ENCODE results near the gene CACNA1C.

CACNA1C gene

DNA sequence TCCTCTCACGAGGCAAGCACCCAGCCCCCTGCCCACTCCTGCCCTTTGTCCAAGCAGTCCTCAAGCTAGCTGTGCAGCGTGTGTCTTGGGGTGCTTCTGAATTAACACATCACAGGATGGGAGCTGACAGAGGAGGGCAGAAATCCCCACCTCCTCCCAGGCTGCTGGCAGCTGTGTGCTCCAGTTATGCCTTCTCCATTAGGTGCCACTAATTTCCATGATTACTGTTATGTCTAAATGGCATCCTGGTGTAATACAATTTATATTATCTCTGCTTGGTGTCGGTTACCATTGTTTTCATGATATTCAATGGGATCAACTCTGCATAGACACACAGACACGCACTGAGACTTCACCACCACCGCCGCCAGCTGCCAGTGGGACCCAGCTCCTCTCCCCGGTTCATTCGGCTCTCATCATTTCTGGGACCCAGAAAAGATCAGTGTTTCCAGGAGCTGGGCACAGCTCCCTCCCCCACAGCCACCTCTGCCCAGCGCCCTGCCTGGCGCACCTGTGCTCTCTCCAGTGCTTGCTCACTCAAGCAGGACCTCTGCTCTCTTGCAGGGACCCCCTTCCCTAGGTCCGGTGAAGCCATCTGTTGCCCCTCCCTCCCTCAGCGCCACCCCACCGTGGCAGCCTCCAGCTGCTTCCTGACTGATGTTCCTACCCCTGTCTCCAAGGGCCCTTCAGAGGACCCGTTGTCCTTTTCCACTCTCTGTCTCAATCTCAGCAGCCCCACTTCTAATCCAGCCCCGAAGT, 574.5 kb downstream of the CACNA1C start:
- DNase-seq (ENCODE audit: low read depth), result no peak

DNA sequence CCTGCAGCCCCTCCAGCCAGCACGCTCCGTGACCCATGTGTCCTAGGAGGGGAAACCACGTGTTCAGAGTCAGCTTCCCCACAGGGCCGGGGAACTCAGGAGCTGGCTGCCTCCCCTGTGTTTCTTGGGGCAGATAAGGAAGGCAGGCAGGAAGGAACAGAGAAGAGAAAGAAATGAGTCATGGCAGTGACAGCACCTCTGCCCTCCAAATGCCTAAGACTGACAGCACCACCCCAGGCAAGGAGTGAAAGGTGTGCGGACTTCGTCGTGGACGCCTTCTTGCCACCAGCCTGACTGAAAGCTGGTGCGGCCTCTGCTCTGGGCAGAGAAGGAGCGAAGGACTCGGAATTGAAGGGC, 575.0 kb downstream of the CACNA1C start:
- no peak for DNase-seq (ENCODE audit: low read depth)

DNA sequence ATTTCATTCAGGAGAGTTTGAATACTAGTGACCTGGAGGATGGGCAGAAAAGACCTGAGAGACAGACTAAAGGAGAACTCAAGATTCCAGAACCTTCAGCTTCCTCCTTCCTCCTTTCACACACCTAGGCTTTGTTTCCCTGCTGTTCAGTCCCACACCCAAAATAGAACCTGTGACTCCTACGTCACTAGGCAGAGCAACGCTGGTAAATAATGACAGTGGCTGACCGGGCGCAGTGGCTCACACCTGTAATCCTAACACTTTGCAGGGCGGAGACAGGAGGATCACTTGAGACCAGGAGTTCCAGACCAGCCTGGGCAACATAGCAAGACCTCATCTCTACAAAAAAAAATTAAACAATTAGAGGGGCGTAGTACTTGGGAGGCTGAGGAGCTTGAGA, 575.6 kb downstream of the CACNA1C start:
- DNase-seq (ENCODE audit: low read depth), result no peak

DNA sequence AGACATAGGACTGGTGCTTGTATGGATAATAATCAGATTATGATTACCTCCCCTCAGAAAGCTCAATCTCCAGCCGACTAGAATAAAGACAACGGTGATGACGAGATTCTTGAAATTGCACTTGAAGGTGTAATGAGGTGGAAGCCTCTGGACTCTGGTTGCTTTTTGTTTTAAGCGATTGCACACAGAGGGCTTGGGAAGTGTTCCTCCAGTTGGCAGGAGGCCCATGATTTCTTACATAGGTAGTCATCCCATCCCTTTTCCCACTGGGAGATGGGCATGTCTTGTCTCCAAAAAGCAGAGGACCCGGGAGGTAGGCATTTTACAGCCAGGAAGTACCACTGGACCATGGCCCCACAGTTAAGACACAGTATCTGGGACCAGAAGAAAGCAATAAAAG, 576.3 kb downstream of the CACNA1C start:
- no peak for DNase-seq (ENCODE audit: low read depth)

DNA sequence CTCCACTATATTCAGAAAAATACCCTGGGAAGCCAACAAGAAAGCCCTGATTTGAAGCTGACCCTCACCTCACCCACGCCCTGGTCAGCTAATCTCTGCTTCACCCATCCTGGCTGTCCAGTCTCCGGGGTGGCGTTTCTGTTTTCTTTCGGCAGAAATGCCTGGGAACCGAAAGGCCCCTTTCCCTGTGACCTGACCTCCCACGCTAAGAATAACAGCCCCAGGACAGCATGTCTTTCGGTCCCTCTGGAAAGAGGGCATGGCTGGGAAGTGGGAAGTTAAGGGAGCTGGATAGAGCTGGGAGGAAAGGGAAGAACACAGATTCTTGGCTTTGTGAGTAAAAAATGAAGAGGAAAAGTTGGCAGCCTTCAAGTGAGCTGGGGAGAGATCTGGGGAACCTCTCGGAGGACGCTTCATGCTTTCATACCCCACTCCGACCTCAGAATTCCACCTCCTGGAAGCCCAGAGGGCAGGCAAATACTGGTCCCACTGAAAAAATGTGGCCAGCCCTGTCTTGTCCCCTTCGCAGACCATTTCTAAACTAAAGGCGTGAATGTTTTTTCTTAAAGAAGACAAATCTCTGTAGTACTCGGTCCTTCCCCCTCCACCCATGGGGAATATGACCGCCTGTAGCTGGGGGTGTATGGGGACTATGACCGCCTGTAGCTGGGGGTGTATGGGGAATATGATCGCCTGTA, 579.0 kb downstream of the CACNA1C start:
- DNase-seq (ENCODE audit: low read depth), result no peak

DNA sequence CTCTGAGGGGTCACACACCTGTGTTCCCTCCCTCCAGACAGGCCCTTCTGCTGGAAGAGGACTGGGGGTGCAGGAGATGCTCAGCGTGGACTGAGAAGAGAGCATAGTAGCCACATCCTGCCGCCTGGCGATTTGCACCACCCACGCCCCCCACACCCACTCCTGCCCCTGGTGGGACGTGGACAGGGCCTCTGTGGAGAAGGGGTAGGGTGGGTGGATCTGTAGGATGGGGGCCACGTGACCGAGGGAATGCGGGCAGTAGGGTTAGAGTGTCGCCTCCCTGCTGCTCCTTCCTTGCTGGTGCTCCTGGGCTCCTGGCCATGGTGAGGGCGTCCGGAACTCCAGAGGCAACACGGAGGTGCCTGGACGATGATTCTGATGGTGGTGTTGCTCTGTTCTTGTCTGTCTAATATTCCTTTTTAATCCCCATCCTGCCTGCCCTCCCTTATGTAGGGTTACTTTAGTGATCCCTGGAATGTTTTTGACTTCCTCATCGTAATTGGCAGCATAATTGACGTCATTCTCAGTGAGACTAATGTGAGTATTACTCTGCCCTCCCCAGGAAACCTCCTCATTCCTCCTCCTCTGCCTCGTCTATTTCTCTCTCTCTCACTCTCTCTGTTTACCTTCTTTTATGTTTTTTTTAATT, 580.5 kb downstream of the CACNA1C start:
- no peak for DNase-seq (ENCODE audit: low read depth)

DNA sequence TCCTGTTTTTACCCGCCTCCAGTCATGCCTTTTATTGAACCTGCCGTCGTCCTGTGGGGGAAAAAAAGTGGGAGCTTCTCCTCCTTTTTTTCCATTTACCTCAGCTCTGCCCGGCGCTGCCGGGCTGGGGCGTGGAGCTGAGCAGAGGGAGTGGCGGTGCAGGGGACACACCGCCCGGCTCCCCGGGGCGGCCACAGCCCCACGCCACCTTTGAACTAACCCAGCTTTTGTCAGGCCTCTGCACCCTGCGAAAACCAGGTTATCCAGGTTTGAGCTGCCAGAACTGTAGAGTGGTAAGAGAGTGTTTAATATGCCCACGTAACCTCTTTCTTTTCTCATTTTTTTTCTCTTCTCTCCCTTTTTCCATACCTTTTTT, 581.0 kb downstream of the CACNA1C start:
- no peak for DNase-seq (ENCODE audit: low read depth)

DNA sequence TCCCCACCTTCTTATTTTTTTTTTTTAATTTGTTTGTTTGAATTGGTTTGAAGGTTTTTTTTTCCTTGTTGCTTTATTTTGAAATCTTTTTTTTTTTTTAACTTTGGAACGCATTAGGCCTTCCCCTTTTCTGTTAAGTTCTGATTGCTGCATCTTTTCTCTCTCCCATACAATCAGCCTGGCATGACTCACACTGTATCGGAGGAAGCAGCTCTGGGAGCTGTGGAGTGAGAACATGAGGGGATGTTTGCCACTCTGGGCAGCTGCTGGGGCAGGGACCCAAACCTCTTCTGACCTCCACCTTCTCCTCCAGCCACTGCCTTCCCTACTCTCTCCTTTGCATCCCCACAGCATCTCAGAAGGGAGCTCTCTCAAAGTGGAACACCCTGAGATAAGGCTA, 581.7 kb downstream of the CACNA1C start:
- DNase-seq (ENCODE audit: low read depth), result no peak

DNA sequence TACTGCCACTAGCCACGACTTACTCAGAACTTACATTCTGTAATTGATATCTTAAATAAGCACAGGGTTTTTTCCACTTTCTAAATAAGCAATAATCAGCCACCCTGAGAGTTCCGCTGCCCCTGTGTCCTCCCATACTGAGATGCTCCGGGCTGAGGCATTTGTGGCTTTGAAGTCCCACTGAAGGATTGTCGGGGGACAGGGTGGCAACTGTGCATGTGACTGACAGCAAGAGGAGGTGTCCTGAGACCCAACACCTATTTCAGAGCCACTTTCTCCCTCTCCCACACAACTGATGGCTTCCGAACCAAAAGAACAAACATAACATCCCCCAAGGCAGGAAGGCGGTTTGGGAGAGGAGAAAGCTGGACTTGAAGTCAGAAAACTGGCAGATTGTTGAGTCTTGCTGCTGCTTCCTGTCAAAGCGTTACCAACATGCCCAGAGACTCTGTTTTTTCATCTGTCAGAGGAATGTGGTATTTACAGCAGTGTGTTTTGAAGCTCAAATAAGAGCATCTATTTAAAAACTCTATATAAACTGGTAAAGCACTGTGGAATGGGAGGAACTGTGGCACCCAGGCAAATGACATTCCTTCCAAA, 584.1 kb downstream of the CACNA1C start:
- DNase-seq (ENCODE audit: low read depth), result no peak

DNA sequence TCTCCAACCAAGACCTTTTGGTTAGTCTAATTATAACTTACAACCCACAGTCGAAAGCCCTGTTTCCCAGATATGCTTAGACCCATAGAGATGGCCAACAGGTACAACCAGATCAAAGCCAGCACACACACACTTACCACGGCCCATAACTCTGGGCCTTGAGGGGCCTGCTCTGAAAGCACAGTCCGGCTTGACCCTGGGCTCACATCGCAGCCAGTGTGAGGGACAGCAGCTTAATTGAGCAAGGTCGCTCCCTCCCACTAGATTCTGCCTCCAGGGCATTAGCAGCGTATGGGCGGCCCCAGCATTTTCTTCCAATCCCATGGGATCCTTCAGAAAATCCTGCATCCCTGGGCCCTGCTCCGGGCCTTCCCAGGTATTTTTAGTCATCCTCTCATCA, 584.6 kb downstream of the CACNA1C start:
- no peak for DNase-seq (ENCODE audit: low read depth)

DNA sequence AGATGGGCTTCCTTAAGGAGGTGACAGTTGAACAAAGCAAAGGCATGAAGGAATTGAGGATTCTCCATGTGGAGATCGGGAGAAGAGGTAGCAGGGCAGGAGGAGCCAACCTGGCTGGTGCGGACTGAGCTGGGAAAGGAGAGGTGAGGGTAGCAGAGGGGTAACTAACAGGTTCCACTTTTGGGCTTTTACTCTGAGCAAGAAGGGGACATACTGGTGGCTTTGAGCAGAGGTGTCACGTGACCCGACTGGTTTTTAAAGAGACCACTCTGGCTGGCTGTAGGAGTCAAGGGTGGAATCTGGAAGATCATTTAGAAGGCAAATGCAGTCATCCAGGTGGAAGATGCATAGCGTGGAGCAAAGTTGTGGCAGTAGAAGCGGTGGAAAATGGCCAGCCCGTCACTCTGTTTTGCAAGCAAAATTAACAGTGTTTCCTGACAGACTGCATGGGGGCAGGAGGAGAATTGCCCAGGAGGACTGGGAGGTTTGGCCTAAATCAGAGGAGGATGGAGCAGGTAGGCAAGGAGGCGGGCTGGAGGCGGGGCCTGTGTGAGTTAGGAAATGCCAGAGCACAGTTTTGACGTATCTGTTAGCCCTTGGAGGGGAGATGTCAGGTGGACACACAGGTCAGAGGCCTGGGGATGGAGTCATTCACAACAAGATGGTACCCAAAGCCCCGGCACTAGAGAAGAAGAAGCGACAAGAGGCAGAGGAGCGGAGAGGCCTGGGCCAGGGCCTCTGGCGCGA, 585.7 kb downstream of the CACNA1C start:
- DNase-seq (ENCODE audit: low read depth), result no peak

DNA sequence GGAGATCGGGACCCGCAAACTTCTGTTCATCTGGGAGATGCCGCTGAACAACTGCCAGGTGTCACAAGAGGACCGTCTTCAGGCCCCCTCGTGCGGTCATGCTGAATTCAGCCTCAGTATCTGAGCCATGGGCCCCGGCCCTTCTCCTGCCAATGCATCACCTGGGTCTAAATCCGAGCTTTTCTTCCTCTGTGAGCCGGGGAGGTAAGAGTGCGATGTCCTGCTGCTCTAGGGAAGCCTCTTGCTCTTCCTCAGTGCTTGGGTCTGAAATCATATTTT, 586.2 kb downstream of the CACNA1C start:
- DNase-seq (ENCODE audit: low read depth), result no peak

DNA sequence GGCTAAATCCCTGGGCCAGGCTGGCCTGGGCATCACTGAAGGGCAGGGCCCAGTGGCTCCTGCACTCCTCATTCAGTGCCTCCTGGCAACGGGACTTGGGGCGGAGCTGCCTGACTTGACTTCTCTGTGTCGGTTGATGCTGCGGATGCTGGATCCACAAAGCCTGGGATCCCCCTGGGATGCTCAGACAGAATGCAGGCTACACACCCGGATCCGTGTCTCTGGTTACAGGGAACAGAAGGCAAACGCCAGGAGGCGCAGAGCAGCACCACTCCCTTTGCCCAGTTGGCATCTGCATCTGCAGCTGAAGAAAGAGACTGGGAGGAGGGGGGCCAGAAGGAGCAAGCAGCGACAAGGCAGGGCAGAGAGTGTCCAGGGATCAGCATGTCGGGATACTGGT, 587.5 kb downstream of the CACNA1C start:
- no peak for DNase-seq (ENCODE audit: low read depth)

DNA sequence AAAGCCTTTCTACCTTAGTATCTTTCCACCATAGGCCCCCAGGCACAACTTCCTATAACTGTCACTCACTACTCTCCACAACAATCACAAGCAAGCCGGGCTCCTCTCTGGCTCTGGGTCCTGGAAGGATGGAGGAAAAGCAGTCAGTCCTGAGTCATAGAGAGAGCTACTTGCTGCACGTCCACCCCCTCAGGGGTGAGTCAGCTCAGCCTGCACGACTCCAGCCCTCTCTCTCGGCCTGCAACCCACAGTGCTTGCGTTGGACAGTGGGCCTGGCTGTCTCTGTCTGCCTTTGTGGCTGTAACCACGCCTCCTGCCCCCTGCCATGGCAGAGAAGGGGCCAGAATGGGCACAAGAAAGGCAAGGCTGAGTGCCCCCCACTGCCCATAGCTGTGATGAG, 587.9 kb downstream of the CACNA1C start:
- peak; percentile 89 for DNase-seq (ENCODE audit: low read depth)

DNA sequence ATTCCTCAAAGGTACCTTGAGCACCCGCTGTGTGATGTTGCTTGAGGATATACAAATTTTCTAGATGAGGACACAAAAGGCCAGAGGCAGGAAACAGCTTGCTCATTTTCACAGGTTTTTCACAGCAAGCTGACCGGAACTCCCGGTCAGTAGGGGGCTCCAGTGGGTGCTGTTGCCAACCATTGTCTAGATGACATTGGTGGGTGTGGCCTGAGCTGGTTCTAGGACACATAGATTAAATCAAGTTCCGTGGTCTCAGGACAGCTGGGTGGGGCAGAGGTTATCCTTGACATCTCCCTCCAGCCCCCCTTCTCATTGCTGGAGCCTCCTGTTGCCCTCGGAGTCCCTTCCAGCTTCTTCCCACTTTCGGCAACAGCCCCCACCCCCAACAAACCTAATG, 588.4 kb downstream of the CACNA1C start:
- no peak for DNase-seq (ENCODE audit: low read depth)

DNA sequence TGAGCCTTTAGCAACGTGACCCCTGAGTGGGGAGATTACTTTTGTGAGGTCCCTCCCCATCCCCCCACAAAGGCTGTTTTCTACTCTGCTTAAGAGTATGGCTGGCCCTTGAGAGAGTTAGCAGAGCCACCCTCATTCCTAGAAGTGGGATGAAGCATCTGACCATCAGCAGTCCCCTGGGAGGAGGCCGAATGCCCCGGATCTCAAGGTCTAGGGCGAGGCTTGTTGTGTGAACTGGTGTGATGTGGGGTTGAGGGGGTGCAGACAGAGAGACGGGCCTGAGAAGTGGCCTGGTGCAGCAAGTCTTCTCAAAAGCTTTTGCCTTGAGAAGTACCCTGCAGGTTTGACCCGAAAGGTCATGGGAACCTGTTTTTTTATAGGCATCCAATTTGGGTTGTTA, 589.0 kb downstream of the CACNA1C start:
- DNase-seq (ENCODE audit: low read depth), result no peak

DNA sequence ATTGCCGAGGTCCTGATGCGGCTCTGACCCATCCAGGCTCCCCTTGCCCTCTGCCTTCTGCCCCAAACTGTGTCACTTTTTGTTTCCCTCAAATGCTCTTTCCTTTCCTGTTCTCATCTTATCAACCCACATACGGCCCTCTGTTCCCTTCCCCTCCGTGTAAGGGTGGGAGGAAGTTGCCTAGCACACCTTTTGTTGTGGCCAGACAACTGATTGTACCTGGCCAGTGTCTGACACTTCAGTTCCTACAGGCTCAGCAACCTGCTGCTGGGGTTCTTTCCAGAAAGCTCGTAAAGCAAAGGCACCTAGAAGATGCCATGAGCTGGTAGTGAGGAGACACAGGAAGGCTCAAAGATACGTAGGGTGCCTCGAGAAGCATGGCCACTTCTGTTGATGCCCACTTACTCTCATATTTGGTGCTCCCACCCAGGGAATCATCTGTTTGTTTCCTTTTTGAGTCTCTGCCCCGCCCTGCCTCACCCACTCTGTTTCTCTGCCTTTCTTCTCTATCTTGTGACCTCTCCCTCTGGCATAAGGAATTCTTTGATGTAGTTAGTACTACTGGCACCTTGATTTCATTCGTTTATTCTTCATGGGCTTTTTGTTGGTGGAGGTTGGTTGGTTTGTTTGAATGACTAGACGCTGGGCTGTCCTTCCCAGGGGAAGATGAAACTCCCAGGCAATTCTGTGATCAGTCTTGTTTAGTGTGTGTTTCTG, 589.5 kb downstream of the CACNA1C start:
- no peak for DNase-seq (ENCODE audit: low read depth)

DNA sequence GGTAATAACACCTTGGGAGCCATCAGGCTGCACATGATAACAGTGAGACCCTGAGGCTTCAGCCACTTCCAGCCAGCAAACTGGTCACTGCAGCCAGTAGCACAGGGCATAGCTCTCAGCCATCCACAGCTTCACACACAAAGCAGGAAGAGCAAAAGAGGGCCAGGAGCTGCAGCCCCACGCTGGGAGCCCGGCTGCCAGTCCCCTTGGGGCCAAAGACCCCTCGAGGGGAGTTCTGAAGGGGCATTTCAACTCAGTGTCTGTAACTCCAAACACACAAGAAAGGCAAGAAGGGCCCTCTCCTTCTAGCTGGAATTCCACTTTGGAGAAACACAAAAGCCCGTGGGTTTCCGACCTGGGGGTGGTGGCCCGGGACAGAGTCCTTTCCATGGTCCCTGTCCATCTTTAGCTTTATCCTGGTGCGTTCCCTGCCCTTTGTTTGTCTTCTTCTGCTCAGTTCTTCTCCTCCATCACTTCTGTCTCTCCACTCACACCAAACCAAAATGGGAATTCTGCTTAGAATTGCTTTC, 590.2 kb downstream of the CACNA1C start:
- DNase-seq (ENCODE audit: low read depth), result no peak

DNA sequence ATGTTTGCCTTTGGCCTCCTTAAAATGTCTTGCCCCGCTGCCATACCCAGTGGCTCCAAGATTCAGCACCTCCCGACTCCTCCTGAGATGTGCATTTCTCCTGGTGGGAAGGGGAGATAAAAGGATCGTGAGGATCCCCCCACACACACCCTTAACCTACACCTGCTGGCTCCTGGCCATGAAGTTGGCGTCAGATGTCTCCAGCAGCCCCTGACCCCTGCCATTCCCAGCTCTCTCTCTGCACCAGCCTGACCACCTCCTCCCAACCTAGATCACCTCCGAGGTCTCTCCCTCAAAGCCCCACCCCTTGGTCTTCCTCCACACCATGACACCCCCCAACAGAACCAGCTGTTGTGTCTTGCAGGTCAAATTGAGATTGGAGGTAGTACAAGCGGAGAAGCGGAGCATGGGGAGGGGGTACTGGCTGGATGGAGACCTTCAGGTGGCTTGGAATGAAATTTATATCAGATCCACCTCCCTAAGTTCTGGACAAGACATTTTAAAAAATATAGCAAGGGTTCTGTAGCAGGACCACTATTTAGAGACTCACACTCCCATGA, 590.9 kb downstream of the CACNA1C start:
- DNase-seq (ENCODE audit: low read depth), result no peak

DNA sequence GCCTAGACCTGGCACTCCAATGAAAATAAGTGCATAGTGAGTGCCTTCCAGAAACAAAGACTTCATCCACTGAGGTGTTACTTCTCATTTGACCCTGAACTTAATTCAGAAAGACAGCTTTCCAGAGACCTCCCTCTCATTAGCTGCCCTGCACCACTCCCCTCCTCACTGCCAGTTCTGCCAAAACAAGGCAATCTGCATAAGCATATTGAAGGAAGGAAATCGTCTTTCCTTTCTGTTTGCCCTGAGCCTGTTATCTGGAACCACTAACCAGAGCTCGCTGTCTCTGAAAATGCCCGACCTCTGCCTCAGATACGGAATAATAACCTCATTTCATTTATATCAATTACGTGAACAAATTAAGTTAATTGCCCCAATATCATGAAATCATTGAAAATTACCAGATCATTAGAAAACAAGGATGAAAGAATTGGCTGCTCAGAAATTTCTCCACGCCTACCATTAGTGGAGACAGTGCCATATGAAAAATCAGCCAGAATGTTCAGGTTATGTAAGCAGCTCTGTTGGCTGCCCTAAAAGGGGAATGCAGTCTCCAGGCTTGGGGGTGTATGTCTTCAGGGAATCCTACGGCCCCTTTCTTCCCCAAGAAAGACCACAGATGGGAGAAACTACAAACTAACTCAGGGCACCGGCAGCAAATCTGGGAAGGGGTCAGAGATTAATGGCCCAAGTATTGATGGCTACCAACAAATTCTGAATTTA, 592.1 kb downstream of the CACNA1C start:
- DNase-seq (ENCODE audit: low read depth), result no peak

DNA sequence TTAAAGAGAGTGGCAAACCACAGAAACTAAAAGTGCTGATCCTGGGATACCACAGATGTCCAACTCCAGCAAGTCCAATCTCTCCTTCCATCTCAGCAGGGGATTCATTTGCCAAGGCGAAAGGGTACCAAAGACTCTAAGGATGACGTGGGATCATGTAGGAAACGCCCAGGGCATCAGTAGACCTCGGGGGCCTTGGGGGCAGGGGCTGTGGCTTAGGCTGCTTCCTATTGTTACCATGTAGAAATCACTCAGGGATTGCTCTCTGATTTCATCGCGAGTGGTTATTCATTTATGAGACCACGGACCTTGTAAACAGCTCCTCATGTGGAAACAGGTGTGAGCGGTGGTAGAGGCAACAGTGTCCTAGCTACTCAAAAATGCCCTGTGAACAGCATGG, 592.7 kb downstream of the CACNA1C start:
- DNase-seq (ENCODE audit: low read depth), result no peak

Data from GM04503 (cell line).